ENCODE results near the gene EFNA4.

EFNA4 gene

DNA sequence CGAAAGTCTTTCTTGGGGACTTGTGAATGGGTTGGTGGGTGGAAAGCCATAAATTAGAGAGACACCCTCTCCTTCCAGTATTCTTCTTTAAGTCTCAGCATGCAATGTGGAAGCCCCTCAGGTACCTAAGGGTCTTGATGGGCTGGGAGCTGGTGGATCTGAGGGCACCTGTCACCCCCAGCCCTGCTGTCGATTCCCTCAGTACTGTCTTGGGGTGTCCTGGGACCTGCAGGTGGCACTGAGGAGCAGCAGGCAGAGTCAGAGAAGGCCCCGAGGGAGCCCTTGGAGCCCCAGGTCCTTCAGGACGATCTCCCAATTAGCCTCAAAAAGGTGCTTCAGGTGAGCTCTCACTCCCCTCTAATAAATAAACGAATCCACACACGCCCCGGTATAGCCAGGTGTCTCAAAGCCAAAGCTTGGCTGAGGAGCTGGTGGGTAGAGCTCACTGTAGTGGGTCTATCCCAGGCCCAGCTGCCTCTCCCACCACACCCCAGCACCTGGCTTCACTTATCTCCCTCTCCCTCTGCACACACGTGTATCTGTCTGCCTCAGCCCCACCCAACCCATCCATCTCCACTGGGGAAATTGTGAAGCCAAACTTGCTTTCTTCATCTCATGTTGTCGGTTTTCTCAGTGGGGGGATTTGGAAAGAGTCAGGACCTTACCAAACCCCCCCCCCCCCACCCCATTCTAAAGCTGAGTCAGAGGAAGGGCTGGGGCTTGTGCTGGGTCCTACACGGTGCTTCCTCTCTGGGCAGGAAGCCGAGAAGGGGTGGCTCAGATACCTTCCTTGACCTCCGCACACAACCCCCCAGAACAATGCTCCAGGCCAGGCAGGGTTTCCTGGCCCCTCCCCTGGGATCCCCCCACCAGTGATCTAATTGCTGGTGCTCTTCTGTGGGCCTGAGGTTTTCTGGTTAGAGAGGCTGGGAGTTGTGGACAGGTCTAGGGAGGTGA is 10.8 kb upstream of the EFNA4 start:
- no peak for DNase-seq

- DNase-seq = no peak
These were observed 9.9 kb upstream of the EFNA4 start for GRCh38 chr1:155053531-155054105.

DNA sequence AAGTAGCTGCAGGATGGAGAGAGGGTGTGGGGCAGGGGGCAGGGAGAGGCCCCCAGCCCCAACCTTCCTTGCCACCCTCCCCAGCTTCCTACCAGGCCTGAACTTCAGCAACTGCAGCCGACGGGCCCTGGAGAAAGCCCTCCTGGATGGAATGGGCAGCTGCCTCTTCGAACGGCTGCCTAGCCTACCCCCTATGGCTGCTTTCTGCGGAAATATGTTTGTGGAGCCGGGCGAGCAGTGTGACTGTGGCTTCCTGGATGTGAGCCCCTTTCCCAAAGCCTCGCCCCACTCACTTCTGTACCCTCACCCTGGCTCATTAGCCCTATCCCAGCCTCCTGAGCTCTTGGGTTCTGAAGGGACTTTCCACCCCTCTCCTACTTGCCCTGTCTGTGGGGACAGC is 6.4 kb upstream of the EFNA4 start:
- DNase-seq = no peak

DNA sequence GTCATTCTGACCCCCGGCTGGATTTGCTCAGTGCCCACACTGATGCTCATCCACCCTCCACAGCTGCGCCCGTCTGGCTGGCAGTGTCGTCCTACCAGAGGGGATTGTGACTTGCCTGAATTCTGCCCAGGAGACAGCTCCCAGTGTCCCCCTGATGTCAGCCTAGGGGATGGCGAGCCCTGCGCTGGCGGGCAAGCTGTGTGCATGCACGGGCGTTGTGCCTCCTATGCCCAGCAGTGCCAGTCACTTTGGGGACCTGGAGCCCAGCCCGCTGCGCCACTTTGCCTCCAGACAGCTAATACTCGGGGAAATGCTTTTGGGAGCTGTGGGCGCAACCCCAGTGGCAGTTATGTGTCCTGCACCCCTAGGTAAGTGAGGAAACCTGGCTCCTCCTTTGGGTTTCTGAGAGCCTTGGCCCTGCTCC is 5.7 kb upstream of the EFNA4 start:
- no peak for DNase-seq

GRCh38 chr1:155060736-155061135 is 2.8 kb upstream of the EFNA4 start:
- DNase-seq = no peak

DNA sequence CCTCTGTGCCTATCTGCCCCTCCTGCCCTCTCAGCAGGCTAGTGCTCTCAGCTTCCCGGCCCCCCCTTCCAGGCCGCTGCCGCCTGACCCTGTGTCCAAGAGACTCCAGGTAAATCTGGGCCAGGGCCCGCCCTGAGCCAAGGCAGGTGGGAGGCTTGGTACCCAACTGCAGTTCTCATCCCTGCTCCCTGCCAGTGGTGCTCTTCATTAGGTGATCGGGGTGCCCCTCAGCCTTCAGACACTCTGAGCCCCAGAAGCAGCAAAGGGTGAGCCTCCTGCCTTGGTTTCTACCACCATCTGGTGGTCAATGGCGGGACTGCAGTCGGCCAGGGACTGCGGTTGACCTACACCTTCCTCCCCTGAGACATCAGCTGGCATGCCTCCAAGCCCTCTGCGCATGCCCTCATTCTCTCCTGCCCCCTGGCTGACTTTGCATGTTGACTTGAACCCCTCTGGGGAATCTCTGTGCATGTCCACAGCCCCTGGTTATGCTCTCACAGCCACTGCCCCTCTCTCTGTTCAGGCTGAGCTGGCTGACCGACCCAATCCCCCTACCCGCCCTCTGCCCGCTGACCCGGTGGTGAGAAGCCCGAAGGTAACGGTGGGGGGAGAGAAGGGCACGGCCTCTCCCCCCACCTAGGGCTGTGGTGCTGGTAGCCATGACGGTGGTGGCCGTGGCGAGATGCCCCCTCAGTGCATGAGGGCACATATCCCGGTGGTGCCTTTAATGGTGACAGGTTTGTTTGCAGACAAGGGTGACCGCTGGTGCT is 2.0 kb upstream of the EFNA4 start:
- peak; percentile 78 for DNase-seq

- DNase-seq = no peak
These were observed 1.3 kb upstream of the EFNA4 start for GRCh38 chr1:155062151-155062686.

DNA sequence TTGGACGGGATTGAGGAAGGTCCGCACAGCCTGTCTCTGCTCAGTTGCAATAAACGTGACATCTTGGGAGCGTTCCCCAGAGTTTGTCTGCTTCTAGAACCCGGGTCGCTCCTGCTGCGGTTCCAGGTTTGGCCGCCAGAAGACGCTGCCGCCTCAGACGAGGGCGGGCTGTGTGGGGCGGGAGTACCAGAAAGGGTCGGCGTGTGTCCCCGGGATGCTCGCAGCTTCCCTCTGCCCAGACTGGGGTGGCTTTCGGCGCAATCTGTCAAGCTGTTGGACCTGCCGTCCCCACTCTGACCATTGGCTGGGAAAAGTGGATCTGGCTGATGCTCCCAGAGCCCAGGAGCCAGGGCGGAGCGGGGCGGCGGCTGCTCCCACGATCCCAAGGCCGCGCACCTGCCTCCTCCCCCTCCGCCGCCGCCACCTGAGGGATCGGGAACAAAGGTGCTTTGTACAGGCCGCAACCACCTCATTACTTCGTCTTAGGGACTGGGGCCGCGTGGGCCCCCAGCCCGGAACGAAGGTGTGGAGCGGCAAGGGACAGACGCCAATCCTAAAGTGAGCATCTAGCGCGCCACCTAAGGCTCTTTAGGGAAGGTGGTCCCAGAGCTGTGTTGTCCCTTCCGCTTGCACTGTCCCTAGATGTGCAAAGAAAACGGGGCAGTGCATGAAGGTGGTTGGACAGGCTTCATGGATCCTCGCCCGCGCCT is 683 bp upstream of the EFNA4 start:
- peak; percentile 55 for DNase-seq

- DNase-seq = peak; percentile 42
These were observed 731 bp downstream of the EFNA4 start for GRCh38 chr1:155064111-155064831.

DNA sequence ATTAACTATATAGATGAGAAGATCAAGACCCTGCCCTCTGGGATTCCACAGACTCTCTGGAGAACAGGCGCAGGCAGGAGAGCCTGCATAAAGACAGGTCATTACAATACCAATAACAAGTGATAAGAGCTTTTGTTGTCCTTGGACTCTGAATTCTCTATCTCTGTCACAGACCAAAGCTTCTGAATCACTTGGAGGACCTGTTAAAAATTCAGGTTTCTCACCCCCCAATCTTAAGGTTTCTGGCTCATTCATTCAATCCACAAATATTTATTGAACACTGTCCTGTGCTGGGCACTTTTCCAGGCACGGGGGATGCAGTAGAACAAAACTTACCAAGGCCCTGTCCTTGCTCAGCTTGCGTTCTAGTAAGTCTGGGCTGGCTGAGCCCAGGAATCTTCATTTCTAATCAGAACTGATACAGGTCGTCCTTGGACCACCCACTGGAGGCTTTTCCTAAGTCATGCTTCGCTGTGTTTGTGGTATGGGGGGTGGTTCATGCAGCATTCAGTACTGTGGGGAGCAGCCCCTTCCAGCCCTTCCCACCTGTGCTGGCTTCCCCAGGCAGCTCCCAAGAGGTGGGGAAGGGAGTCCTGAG is 1.4 kb downstream of the EFNA4 start:
- no peak for DNase-seq

DNA sequence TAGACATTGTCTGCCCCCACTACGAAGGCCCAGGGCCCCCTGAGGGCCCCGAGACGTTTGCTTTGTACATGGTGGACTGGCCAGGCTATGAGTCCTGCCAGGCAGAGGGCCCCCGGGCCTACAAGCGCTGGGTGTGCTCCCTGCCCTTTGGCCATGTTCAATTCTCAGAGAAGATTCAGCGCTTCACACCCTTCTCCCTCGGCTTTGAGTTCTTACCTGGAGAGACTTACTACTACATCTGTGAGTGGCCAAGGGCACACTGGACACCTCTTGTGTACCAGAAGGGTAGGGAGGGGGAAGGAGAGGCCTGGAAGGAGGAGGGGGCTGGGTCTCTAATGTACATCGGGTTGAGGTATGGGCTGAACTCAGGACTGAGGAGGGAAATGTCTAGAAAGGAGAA is 3.2 kb downstream of the EFNA4 start:
- no peak for DNase-seq

DNA sequence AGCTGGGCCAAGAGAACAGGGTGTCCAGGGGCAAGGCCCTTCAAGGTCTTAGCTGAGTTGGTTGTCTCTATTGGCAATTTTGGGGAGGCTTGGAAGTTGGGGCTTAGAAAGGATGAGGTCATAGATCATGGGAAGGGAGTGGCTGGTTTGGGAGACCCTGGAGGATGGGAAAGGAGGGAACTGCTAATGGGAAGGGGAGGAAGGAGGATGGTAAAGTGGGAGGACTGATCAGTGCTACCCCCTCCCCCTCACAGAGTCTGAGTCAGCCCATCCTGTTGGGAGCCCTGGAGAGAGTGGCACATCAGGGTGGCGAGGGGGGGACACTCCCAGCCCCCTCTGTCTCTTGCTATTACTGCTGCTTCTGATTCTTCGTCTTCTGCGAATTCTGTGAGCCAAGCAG is 5.1 kb downstream of the EFNA4 start:
- no peak for DNase-seq

- DNase-seq = peak; percentile 86
These were observed 6.1 kb downstream of the EFNA4 start for GRCh38 chr1:155069551-155070157.

DNA sequence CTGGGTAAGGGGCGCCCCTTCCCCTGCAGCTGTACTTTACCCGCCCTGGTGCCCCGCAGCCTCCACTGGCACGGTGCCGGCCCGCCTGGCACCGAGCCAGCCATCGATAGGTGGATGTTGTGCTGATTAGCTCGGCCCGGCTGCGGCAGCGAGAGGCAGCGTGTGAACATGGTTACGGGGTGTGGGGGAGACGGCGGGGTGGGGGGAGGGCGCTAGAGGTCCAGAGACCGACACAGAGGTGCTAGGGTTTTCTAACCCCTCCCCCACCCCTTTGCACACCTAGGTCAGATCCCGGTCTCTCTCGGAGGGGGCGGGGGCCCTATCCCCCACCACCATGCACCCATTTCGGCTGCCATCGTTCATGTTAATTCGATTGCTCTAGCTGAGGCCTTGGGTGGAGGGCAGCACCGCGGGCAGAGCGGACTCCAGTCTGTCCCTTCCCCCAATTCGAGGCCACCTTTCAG is 6.7 kb downstream of the EFNA4 start:
- peak; percentile 59 for DNase-seq

- no peak for DNase-seq
These were observed 7.4 kb downstream of the EFNA4 start for GRCh38 chr1:155070721-155071569.

DNA sequence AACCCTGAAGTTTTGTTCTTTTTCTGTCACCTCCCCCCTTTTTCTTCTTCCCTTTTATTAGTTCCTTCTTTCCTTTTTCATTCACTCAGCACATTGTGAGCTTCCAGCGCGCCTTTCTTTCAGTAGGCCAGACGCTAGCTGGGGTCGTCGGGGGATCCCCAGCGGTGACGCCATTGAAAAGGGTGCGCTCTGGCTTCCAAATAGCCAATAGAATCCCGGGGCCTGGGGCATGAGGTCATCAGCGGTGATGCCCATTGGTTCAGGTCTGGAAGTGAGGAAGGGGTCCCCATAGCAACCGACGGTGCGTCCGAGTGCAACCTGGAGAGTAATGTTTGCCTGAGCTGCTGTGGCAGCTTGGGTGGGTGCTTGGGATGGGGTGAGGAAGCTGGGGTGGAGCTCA is 8.2 kb downstream of the EFNA4 start:
- DNase-seq = no peak

DNA sequence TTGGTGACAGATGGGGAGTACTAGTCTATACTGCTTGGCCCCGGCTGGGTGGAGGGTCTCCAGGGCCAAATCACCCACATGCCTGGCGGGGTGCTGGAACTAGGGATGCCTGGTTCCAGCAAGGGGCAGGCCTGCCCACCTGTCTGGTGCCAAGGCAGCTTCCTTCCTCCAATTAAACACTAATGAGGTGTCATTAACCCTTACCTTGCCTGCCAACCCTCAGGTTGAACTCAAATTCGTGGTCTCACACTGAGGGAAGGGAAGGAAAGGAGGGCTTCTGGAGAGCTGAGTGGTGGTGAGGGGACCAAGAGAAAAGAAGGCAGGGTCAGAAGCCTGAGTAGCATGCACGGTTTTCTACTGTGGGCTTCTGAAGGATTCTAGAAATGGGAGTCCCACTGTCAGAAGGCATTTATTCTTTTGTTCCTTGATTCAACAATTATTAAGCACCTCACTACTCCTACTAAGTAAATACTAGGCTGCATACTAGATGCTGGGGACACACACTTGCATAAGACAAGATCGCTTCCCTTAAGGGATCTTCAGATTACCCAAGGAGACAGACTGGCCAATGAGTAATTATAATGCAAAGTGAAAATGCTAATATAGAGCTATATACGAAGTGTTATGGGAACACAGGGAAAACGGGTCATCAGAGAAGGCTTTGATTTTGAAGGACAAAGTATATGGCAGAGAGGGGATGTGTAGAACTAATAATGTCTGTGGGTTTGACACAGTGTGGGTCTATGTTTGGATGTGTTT is 9.2 kb downstream of the EFNA4 start:
- DNase-seq = no peak

DNA sequence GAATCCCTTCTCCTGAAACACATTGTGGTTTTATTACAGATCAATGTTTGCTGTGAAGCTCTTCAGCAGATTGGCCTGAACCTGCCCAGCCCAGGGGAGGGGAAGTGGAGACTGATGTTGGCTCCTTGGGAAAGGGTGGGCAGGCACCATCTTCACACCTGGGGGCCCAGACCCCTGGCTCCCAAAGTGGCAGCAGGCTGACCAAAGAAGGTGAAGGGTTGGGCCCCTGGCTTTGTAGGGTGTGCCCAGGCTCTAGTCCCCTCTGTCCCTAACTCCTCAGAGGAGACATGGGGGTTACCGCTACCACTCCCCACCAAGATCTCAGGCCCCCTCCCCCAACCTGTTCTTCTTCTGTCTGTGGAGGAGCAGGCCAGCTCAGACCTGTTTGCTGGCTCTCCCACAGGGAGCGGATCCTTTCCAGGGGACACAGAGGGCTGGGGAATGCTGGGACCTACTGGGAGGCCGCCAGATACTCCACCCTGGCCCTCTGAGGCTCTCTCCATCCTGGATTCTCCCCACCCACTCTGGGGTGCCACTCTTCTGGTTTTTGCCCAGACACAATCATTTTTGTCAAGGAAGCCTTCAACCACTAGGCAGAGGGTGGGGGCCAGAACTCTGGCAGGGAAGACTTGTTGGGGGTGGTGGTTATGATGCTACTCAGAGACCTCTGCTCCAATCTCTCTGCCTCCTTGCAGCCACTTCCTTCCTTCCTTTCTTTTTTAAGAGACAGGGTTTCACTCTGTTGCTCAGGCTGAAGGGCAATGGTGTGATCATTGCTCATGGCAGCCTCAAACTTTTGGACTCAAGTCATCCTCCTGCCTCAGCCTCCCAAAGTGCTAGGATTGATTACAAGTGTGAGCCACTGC is 10.1 kb downstream of the EFNA4 start:
- DNase-seq = no peak

Measured in COR-L47 (cell line).